HG02981 (cell line): Measurements from ENCODE around the gene CSNK1G3.

Experiments
- ATAC-seq: cut with Tn5 transposase; IDR thresholded peaks from one replicate; pipeline ENCODE4 v1.9.1; 2021; ENCODE audit warnings: mild to moderate bottlenecking, moderate library complexity; ENCODE audit not compliant: unreplicated experiment

Gene CSNK1G3

GRCh38 chr5:123554601-123555000, 42.6 kb downstream of the CSNK1G3 start:
- ATAC-seq, result no peak

GRCh38 chr5:123557907-123558306, 45.9 kb downstream of the CSNK1G3 start:
- ATAC-seq, result no peak

GRCh38 chr5:123558762-123559433, 46.9 kb downstream of the CSNK1G3 start:
- ATAC-seq, result no peak

- no peak for ATAC-seq
These were observed 47.4 kb downstream of the CSNK1G3 start for GRCh38 chr5:123559434-123559775.

- ATAC-seq, result no peak
These were observed 49.3 kb downstream of the CSNK1G3 start for GRCh38 chr5:123561230-123561629.

GRCh38 chr5:123571927-123572326, 60.0 kb downstream of the CSNK1G3 start:
- peak; percentile 70 for ATAC-seq

- ATAC-seq, result no peak
These were observed 66.4 kb downstream of the CSNK1G3 start for GRCh38 chr5:123578390-123578789.

GRCh38 chr5:123579410-123579809, 67.4 kb downstream of the CSNK1G3 start:
- ATAC-seq, result no peak

- no peak for ATAC-seq
These were observed 70.7 kb downstream of the CSNK1G3 start for GRCh38 chr5:123582550-123583285.

GRCh38 chr5:123585871-123586270, 73.9 kb downstream of the CSNK1G3 start:
- ATAC-seq, result no peak

- no peak for ATAC-seq
These were observed 82.5 kb downstream of the CSNK1G3 start for GRCh38 chr5:123594434-123594833.

GRCh38 chr5:123597018-123597417, 85.0 kb downstream of the CSNK1G3 start:
- no peak for ATAC-seq

- no peak for ATAC-seq
These were observed 86.2 kb downstream of the CSNK1G3 start for GRCh38 chr5:123598028-123598689.

- ATAC-seq, result no peak
These were observed 87.2 kb downstream of the CSNK1G3 start for GRCh38 chr5:123599171-123599570.

GRCh38 chr5:123601610-123602009, 89.6 kb downstream of the CSNK1G3 start:
- no peak for ATAC-seq

GRCh38 chr5:123605822-123606221, 93.8 kb downstream of the CSNK1G3 start:
- peak; percentile 71 for ATAC-seq

GRCh38 chr5:123610209-123610608, 98.2 kb downstream of the CSNK1G3 start:
- ATAC-seq, result no peak

GRCh38 chr5:123610665-123611405, 98.9 kb downstream of the CSNK1G3 start:
- peak; percentile 74 for ATAC-seq

- ATAC-seq, result no peak
These were observed 99.4 kb downstream of the CSNK1G3 start for GRCh38 chr5:123611406-123611709.

- no peak for ATAC-seq
These were observed 105.6 kb downstream of the CSNK1G3 start for GRCh38 chr5:123617561-123617960.

GRCh38 chr5:123626051-123626450, 114.1 kb downstream of the CSNK1G3 start:
- no peak for ATAC-seq
